ENCODE measurements around the gene ITIH4. TPM values are rescaled to one million over a fixed set of nuclear protein-coding genes. Genes with fewer than 3 reads are reported as not detected.

The ITIH4 gene
- polyA plus RNA-seq, 1 experiment = 1.4 TPM

DNA sequence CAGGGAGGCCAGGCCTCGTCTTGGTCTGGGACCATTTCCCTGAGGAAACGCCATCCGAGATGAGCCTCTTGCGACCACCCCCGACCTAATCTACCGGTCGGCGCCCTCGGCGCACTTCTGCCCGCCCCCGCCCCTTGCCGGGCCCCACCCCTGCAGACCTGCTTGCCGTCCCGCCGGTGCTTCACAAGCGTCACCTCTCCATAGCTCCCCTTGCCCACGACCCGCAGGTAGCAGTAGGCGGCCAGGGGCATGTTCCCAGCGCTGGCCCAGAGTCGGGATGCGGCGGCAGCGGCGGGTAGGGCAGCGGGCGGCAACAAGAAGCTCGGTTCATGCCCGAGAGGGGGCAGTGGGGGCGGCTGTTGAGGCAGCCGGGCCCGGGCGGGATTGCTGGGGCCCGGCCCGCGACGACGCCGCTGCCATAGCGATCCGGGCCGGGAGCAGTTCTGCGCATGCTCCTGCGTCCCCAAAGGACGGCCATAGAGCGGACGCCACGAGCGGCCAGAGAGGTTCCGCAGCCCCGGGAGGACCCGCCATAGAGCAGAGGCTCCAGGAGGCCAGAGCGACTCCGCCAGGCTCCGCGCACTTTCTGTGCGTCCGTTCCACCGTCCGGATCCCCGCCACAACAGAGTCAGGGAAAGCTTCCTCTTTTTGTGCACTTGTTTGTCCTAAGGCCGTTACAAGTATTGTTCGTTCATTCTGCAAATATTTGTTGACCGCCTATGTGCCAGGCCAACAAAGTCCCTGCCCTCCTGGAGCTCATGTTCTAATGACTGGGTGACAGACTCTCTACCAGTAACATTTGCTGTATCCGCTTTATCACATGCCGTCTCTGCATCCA lies 59.8 kb downstream of the ITIH4 start, which contains the start of gene NEK4:
TSS of gene NEK4 (minus strand) at position 445 of the 838 bp plus-strand sequence. CDS start at position 251, 194 bp downstream.
- ChIA-PET POLR2A (no interaction called here), CTCF (interaction anchor here (1.5 kb wide), 3 partner anchors 13 to 80 kb away, joined by 4 to 5 read pairs (median 4); no protein-coding TSS in a partner anchor)
- DNase-seq (ENCODE audit: low read depth) = peak; percentile 43
- H3K27me3 ChIP-seq (ENCODE audit: control insufficient read depth, insufficient read depth, low read length) = no peaks in the 10 kb centered on the region
- TF ChIP-seq, protein P1, sequence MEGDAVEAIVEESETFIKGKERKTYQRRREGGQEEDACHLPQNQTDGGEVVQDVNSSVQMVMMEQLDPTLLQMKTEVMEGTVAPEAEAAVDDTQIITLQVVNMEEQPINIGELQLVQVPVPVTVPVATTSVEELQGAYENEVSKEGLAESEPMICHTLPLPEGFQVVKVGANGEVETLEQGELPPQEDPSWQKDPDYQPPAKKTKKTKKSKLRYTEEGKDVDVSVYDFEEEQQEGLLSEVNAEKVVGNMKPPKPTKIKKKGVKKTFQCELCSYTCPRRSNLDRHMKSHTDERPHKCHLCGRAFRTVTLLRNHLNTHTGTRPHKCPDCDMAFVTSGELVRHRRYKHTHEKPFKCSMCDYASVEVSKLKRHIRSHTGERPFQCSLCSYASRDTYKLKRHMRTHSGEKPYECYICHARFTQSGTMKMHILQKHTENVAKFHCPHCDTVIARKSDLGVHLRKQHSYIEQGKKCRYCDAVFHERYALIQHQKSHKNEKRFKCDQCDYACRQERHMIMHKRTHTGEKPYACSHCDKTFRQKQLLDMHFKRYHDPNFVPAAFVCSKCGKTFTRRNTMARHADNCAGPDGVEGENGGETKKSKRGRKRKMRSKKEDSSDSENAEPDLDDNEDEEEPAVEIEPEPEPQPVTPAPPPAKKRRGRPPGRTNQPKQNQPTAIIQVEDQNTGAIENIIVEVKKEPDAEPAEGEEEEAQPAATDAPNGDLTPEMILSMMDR (IDR thresholded peaks at IDR 0.05; ENCODE audit: insufficient read depth, low read depth, low read length) = no peak
- H3K4me3 ChIP-seq (ENCODE audit: low read depth, low read length) = peak within 1 kb of the TSS; percentile 66
- no peaks in the 10 kb centered on the region for H3K36me3 ChIP-seq (ENCODE audit: control insufficient read depth, insufficient read depth, low read length)

DNA sequence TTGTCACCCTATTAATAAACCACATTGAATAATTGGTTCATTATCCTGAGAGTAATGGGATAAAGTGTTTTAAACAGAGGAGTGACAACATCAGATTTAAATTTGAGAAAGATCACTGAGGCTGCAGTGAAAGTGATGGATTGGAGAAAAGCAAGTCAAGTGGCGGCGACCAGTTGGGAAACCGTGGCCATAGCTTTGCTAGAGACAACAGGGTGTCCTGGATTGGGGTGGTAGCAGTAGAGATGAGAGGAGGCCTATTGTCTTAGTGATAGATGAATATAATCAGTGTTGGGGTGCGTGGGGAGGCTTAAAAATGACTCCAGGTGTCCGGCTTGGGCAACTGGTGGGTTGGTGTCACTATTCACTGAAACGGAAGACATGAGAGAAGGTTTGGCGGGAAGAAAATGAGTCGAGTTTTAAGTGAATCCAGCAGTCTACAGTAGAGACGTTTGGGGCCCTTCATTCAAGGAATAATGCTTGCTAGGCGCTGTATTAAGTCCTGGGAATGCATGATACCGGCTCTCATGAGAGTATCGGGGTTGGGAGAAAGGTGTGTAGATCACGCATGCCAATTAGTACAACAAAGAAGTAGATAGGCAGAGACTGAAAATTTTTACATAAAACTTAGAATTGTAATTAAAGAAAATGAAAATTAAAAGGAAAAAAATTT lies 60.6 kb downstream of the ITIH4 start:
- CTCF ChIA-PET = interaction anchor here (0.9 to 1.5 kb wide), 2 partner anchors 28 to 113 kb away, joined by 3 to 4 read pairs; no protein-coding TSS in a partner anchor
- TF ChIP-seq, protein P1 (IDR thresholded peaks at IDR 0.05; ENCODE audit: insufficient read depth, low read depth, low read length) = no peak

DNA sequence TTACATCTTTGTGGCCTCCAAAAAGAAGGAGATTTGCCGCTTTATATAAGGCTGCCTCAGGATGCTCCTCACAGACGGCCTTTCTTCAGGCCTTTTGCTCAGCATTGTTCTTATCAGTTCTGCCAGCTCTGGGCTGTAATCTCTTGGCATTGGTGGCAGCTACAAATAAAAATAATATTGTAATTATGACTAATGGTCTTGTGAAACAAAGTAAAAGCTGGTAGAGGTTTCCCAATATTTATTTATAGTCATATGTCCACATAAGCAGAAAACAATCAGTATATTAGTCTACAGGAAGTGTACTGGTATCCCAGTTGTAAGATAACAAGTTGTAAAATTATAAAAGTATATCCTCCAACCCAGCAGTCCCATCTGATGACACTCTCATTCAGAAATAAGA lies 67.0 kb downstream of the ITIH4 start:
- DNase-seq (ENCODE audit: low read depth) = no peak
- CTCF ChIA-PET = no interaction called here
- TF ChIP-seq, protein P1 (IDR thresholded peaks at IDR 0.05; ENCODE audit: insufficient read depth, low read depth, low read length) = no peak
- POLR2A ChIA-PET = no interaction called here
- no peaks in the 10 kb centered on the region for H3K27me3 ChIP-seq (ENCODE audit: control insufficient read depth, insufficient read depth, low read length)
- peaks cover 5% of the 10 kb centered on the region for H3K36me3 ChIP-seq (ENCODE audit: control insufficient read depth, insufficient read depth, low read length)
- H3K4me3 ChIP-seq (ENCODE audit: low read depth, low read length) = no peak overlapping the region

More for the DNA sequence above, 60.6 kb downstream of the ITIH4 start:
- Histone ChIP-seq H3K4me3 (ENCODE audit: low read depth, low read length) (peak overlapping the region; percentile 66), H3K36me3 (ENCODE audit: control insufficient read depth, insufficient read depth, low read length) (peaks cover 3% of the 10 kb centered on the region; the same call in 1 of the 2 replicates), H3K27me3 (ENCODE audit: control insufficient read depth, insufficient read depth, low read length) (no peaks in the 10 kb centered on the region)
- no peak for DNase-seq (ENCODE audit: low read depth)
- POLR2A ChIA-PET = no interaction called here

Small RNA genes lying within 50 kb of the gene (small RNA-seq; reads per million reads assigned to genes)
- gene MIR8064 (ENCODE audit: insufficient read length, low read depth, low replicate concordance) (not detected), gene MUSTN1 (ENCODE audit: insufficient read length, low read depth, low replicate concordance) (not detected)

Other genes starting within 250 kb of the ITIH4 start
- 16.5 and 23.8 TPM in 2 replicates for gene PBRM1, start 144.8 kb downstream of the ITIH4 start, polyA plus RNA-seq (2011; rRNA removed)
- 30.6 and 52.7 TPM in 2 replicates for gene GNL3, start 144.6 kb downstream of the ITIH4 start, polyA plus RNA-seq (2011; rRNA removed)
- gene GLT8D1, start 124.9 kb downstream of the ITIH4 start, polyA plus RNA-seq (2011; rRNA removed) = 75.9 and 98.3 TPM in 2 replicates
- gene SPCS1, start 124.6 kb downstream of the ITIH4 start, polyA plus RNA-seq (2011; rRNA removed) = 79.6 and 137 TPM in 2 replicates
- gene NEK4, start 59.7 kb downstream of the ITIH4 start, polyA plus RNA-seq (2011; rRNA removed) = 10.0 and 14.5 TPM in 2 replicates
- not detected in 2 replicates for gene ITIH1, start 53.1 kb downstream of the ITIH4 start, polyA plus RNA-seq (2011; rRNA removed)
- gene ITIH3, start 35.9 kb downstream of the ITIH4 start, polyA plus RNA-seq (2011; rRNA removed) = 1.3 and 1.7 TPM in 2 replicates
- gene MUSTN1, start 4.3 kb upstream of the ITIH4 start, polyA plus RNA-seq (2011; rRNA removed) = not detected in 2 replicates
- gene STIMATE, start 66.9 kb upstream of the ITIH4 start, polyA plus RNA-seq (2011; rRNA removed) = 11.6 and 13.5 TPM in 2 replicates
- 2.1 and 2.6 TPM in 2 replicates for gene SFMBT1, start 215.4 kb upstream of the ITIH4 start, polyA plus RNA-seq (2011; rRNA removed)

All from BJ (cell line).